Measurements from ENCODE around the gene TRAM2.

TRAM2 gene

GRCh38 chr6:52544602-52545405, 32.1 kb downstream of the TRAM2 start:
- no peak for DNase-seq

- no peak for DNase-seq
These were observed 32.9 kb downstream of the TRAM2 start for GRCh38 chr6:52543729-52544601.

GRCh38 chr6:52543262-52543661, 33.6 kb downstream of the TRAM2 start:
- no peak for DNase-seq

- no peak for DNase-seq
These were observed 35.7 kb downstream of the TRAM2 start for GRCh38 chr6:52541135-52541534.

- DNase-seq: no peak
These were observed 36.5 kb downstream of the TRAM2 start for GRCh38 chr6:52540286-52540902.

GRCh38 chr6:52539607-52540006, 37.3 kb downstream of the TRAM2 start:
- DNase-seq: no peak

GRCh38 chr6:52538901-52539354, 37.9 kb downstream of the TRAM2 start:
- DNase-seq: no peak

GRCh38 chr6:52538252-52538900, 38.5 kb downstream of the TRAM2 start:
- DNase-seq: no peak

GRCh38 chr6:52537001-52537753, 39.7 kb downstream of the TRAM2 start:
- no peak for DNase-seq

- no peak for DNase-seq
These were observed 40.4 kb downstream of the TRAM2 start for GRCh38 chr6:52536424-52536916.

GRCh38 chr6:52535711-52536423, 41.0 kb downstream of the TRAM2 start:
- DNase-seq: no peak

GRCh38 chr6:52534966-52535390, 41.9 kb downstream of the TRAM2 start:
- DNase-seq: no peak

- no peak for DNase-seq
These were observed 42.5 kb downstream of the TRAM2 start for GRCh38 chr6:52534363-52534762.

- no peak for DNase-seq
These were observed 43.4 kb downstream of the TRAM2 start for GRCh38 chr6:52533491-52533890.

- no peak for DNase-seq
These were observed 44.4 kb downstream of the TRAM2 start for GRCh38 chr6:52532457-52532856.

- no peak for DNase-seq
These were observed 45.0 kb downstream of the TRAM2 start for GRCh38 chr6:52531834-52532233.

GRCh38 chr6:52531396-52531795, 45.5 kb downstream of the TRAM2 start:
- DNase-seq: no peak

- DNase-seq: no peak
These were observed 46.5 kb downstream of the TRAM2 start for GRCh38 chr6:52530351-52530750.

GRCh38 chr6:52529311-52529710, 47.5 kb downstream of the TRAM2 start:
- DNase-seq: no peak

GRCh38 chr6:52527436-52527835, 49.4 kb downstream of the TRAM2 start:
- no peak for DNase-seq

GRCh38 chr6:52526634-52527033, 50.2 kb downstream of the TRAM2 start:
- no peak for DNase-seq

All from NCI-H1436 (cell line).